Cardiac muscle cell (in vitro differentiated cells and primary cell): Measurements from ENCODE around the gene LRRC8B. TPM values are rescaled to one million over a fixed set of nuclear protein-coding genes. Genes with fewer than 3 reads are reported as not detected.
A peak's percentile ranks its signal among the peaks of the same experiment; 100 is the strongest.

Experiments
- DNase-seq, 2 donors: peaks; one replicate each; pipeline versions ENCODE4 v3.0.0 to v3.0.0-alpha.2; 2010 to 2017; ENCODE audit warnings: low read depth in 1 of 2, low spot score in 1 of 2
- H3K27ac ChIP-seq: fragments of 200-600 bp; sonication (generic); 2 replicates; pipeline ENCODE4 v1.5.1; 2016
- H3K27me3 ChIP-seq: fragments of 200-600 bp; sonication (generic); 2 replicates; pipeline ENCODE4 v1.6.0; 2016; ENCODE audit warnings: control low read depth
- H3K36me3 ChIP-seq: fragments of 200-600 bp; sonication (generic); 2 replicates; pipeline ENCODE4 v1.5.1; 2016; ENCODE audit warnings: control low read depth
- H3K4me1 ChIP-seq: fragments of 200-600 bp; sonication (generic); 2 replicates; pipeline ENCODE4 v1.8.1; 2017; ENCODE audit warnings: low read depth, mild to moderate bottlenecking, mixed run types
- H3K4me3 ChIP-seq: fragments of 200-600 bp; sonication (generic); 2 replicates; pipeline ENCODE4 v1.5.1; 2016; ENCODE audit warnings: mild to moderate bottlenecking
- H3K9me3 ChIP-seq: fragments of 200-600 bp; sonication (generic); 2 replicates; pipeline ENCODE4 v1.5.1; 2017; ENCODE audit warnings: low read depth, mild to moderate bottlenecking, control low read depth
- CTCF ChIP-seq: IDR thresholded peaks from 2 replicates; pipeline ENCODE4 v1.5.1; 2012; ENCODE audit warnings: low read depth, mild to moderate bottlenecking, low read length
- polyA plus RNA-seq: library from polyadenylated mRNA; unstranded; fragments of >200 nt; fragmentation: Nextera tagmentation; extraction: Ambion mirVana; gene quantifications from 2 replicates; pipeline ENCODE4 v1.2.1, GENCODE V29; 2016
- total RNA-seq: library from RNA; depleted of rRNA; stranded (reverse); fragments of >200 nt; gene quantifications from 2 replicates; pipeline ENCODE4 v1.2.3, GENCODE V29; 2016

LRRC8B gene
- total and polyA plus RNA-seq, 2 experiments from 2014 or later = 6.0 to 6.6 TPM

GRCh38 chr1:89607156-89607555, 82.5 kb downstream of the LRRC8B start:
- H3K27ac ChIP-seq = no peak overlapping the region
- DNase-seq = no peak
- no peaks in the 10 kb centered on the region for H3K36me3 ChIP-seq
- TF ChIP-seq CTCF = no peak
- H3K4me3 ChIP-seq = no peak overlapping the region
- no peaks in the 10 kb centered on the region for H3K27me3 ChIP-seq
- H3K9me3 ChIP-seq = no peaks in the 10 kb centered on the region
- H3K4me1 ChIP-seq = peaks cover 28% of the 10 kb centered on the region

GRCh38 chr1:89607586-89608318, 83.1 kb downstream of the LRRC8B start:
- no peak overlapping the region for H3K4me3 ChIP-seq
- DNase-seq = no peak
- TF ChIP-seq CTCF = no peak
- H3K27ac ChIP-seq = no peak overlapping the region
- H3K9me3 ChIP-seq = no peaks in the 10 kb centered on the region
- H3K4me1 ChIP-seq = peaks cover 26% of the 10 kb centered on the region
- H3K27me3 ChIP-seq = no peaks in the 10 kb centered on the region
- no peaks in the 10 kb centered on the region for H3K36me3 ChIP-seq

- Histone ChIP-seq H3K36me3 (no peaks in the 10 kb centered on the region), H3K4me3 (no peak overlapping the region), H3K4me1 (peaks cover 19% of the 10 kb centered on the region), H3K9me3 (no peaks in the 10 kb centered on the region), H3K27ac (no peak overlapping the region), H3K27me3 (no peaks in the 10 kb centered on the region)
- DNase-seq = peak; percentile 12 to 77
- no peak for TF ChIP-seq CTCF
These were observed 83.8 kb downstream of the LRRC8B start for GRCh38 chr1:89608319-89608983.

- Histone ChIP-seq H3K9me3 (no peaks in the 10 kb centered on the region), H3K4me1 (peaks cover 13% of the 10 kb centered on the region), H3K27me3 (no peaks in the 10 kb centered on the region), H3K36me3 (no peaks in the 10 kb centered on the region), H3K27ac (no peak overlapping the region), H3K4me3 (no peak overlapping the region)
- no peak for TF ChIP-seq CTCF
- no peak for DNase-seq
These were observed 84.5 kb downstream of the LRRC8B start for GRCh38 chr1:89608984-89609725.

GRCh38 chr1:89609781-89610456, 85.3 kb downstream of the LRRC8B start:
- TF ChIP-seq CTCF = no peak
- Histone ChIP-seq H3K4me3 (no peak overlapping the region), H3K9me3 (no peaks in the 10 kb centered on the region), H3K4me1 (peaks cover 13% of the 10 kb centered on the region), H3K36me3 (no peaks in the 10 kb centered on the region), H3K27ac (no peak overlapping the region), H3K27me3 (no peaks in the 10 kb centered on the region)
- no peak for DNase-seq
